HG02852 (cell line): ENCODE results near the gene H3-3A.

Source experiments
- ATAC-seq: cut with Tn5 transposase; IDR thresholded peaks from one replicate; pipeline ENCODE4 v1.9.1; 2021; ENCODE audit warnings: mild to moderate bottlenecking, moderate library complexity; ENCODE audit not compliant: unreplicated experiment

H3-3A gene

DNA sequence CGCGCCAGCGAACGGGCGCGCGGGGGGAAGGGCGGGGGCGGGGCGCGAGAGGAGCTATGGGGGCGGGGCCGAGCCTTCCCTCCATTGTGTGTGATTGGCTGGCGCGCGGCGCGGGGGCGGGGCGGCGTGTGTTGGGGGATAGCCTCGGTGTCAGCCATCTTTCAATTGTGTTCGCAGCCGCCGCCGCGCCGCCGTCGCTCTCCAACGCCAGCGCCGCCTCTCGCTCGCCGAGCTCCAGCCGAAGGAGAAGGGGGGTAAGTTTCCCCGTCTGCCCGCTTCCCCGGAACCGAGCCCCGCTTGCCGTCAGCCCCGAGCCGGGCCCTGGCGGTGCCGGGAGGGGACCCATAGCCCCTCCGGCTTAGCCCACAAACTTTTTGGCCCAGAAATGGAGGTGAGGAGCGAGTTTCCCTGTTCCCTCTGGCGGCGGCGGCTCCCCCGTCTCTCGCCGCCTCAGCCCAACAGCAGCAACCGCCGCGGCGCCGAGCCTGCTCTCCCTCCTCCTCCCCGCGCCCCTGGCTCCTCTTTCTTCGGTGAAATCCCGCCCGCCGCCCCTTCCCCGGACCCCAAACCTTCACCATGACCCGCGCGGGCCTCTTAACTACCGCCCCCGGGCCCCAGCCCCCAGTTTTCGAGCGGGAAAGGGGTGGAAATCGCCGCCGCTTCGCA, at the start of gene H3-3A:
TSS of gene H3-3A (plus strand) at position 159 of the 666 bp plus-strand sequence. CDS start 1,636 bp downstream, outside the sequence.
- ATAC-seq: peak; percentile 73

DNA sequence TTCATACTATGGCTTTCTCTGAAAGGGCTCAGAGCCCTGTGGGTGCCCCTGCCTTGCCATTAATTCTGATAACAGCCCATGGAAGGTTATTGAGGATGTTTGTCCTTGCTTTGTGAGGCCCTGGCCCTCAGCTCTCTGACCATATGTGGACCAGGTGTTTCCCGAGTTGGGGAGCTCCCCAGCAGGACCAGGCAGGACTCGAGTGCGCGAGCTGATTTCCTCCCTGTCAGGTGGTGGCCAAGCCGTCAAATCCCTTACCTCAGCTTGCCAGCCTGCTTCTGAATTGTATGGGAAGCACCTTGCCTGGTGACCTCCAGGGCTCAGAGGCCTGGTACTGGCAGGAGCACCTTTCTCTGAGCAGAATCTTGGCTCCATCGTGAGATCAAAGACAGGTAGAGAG, 45.4 kb upstream of the H3-3A start:
- no peak for ATAC-seq

DNA sequence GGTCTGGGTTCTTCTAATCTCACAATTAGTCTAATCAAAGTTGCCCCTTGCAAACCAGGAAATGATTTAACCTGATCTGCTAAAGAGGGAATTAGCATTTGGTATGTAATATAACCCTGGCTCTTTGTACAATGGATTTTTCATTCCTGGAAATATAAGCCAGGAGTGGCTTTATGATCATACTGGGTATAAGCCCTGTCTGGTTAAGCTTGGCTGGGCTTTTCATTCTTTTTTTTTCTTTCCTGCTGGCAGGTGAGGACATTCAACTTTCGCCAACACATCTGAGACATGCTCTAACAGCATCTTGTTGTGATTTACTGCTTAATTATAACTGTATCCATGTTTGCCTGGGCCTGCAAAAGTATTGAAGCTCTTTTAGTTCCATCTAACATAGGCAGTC, 42.9 kb upstream of the H3-3A start:
- ATAC-seq: no peak

DNA sequence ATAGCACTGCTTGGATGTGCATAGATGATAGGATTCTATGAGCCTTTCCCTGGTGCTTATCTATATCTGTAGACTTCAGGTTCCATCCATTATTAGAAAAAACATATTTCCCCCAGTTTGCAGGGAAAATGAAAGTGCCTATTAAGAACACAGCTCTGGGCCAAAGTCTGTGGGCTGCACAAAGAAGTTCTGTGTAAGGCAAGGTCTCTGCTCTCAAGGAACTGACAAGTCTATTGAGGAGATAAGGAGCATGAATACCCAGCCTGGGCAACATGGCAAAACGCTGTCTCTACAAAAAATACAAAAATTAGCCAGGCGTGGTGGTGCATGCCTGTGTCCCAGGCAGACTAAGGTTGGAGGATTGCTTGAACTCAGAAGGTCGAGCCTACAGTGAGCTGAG, 41.1 kb upstream of the H3-3A start:
- ATAC-seq: no peak

DNA sequence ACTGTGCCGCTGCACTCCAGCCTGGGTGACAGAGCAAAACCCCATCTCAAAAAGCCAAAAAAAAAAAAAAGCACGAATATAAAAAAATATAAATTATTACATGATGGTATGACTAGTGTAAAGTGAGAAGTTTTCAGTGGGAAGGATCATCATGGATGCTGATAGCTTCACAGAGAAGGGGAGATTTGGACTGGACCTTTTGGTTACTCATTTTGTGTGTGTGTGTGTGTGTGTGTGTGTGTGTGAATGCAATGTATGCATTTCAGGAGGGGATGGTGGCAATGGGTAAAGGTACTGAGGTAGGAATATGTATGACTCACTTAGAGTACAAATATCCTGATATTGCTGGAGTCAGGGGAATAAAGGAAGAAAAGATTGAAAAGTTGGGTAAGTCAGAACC, 40.7 kb upstream of the H3-3A start:
- ATAC-seq: no peak

DNA sequence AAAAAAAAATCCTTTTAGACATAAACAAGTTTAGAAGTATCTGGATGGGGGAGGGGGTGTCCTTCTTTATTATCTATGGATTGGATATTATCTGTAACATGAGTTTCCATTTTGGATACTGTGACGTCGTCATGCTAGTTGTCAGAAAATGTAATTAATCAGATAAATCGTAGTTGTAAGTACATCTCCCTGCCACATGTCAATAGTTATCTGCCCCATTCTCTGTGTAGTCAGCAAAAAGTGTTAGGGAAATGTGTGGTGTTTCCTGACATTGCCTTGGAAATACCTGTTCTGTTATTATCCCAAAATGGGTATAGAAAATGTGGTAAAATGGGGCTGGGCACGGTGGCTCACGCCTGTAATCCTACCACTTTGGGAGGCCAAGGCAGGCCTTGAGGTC, 38.8 kb upstream of the H3-3A start:
- ATAC-seq: no peak

DNA sequence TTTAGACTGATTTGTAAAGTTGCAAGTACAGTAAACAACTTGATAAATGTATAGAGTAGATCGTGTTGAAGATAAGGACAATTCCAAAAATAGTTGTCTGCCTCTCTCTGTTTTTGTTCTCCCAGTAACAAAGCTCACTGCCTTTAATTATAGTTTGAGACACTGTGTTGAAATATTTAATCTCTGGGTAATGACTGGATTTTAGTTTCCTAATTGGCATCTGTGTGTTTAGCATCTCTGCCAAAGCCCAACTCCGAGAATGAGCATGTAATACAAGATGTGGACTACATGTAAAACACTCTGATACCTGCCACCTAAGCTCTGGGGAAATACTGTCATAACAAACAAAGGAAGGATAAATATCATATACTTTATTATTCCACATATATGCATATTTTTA, 35.7 kb upstream of the H3-3A start:
- ATAC-seq: no peak

DNA sequence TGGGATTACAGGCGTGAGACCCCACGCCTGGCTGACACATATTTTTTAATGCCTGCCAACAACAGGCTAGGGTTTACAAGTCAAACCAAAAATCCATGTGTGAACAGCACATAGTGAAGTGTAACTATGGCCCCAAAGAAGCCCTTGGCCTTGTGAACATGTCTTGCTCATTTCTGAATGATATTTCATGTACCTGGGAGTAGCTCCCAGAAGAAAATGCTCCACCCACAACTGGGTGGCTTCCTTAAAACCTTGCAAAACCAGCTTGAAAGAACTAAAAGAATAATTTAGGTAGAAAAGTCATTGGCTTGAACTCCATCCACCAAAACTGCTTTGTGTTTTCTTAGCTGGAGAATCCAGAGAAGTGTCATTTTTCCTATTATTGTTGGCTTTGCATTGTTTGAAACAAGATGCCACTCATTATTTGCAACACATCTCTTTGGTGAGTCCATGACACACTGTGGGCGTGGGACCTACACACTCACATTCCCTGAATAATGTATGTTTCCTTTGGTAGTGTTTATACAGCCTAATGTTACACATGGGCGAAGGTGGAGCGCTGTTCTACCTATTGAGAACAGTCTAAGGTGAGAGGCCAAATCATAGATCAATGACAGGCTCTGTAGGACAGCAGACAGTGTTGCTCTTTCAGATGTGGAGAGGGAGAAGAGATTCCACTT, 34.8 kb upstream of the H3-3A start:
- ATAC-seq: no peak

DNA sequence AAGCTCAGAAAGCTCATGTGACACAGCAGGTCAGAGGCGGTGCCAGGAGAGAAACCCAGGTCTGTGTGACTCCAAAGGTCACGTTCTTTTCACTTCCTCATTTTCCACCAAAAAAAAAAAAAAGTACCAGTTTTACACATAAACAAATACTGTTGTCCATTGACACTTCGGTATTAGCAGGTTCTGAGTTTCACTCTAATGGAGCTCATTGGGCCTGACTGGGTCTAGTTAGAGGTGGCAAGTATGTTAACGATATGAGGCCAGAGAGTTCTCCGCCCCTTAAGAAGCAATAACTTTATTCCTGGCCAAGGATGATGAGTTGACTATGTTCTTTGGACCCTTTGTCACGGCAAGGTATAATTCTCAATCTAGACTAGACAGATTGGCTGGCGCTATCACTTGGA, 33.4 kb upstream of the H3-3A start:
- ATAC-seq: peak; percentile 84

DNA sequence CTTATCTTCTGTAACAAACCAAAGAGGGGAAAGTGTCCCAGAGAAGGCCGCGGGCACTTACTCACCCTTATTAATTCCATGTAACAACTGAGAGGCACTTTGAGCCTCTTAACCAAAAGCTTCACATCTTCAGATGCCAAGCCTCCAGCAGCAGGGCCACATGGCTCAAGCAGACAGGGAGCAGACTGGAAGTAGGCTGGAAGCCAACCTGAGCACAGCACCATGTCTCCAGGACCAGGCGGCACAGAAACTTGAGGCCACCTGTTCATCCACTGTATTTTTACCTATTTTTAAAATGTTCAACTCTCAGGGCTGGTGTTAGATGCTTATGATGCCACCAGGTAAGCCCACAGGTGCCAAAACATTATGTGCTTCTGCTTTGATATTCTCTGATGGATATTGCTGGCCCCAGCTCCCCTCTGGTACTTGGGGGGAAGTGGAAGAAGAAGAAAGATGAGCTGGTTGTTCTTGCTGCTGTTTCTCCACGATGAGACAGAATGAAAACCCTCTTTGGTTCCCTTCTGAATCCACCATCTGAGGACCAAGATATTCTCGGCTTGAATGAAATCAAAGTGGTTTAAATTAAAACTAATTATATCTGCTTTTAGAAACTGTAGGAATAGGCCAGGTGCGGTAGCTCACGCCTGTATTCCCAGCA, 32.8 kb upstream of the H3-3A start:
- ATAC-seq: no peak

DNA sequence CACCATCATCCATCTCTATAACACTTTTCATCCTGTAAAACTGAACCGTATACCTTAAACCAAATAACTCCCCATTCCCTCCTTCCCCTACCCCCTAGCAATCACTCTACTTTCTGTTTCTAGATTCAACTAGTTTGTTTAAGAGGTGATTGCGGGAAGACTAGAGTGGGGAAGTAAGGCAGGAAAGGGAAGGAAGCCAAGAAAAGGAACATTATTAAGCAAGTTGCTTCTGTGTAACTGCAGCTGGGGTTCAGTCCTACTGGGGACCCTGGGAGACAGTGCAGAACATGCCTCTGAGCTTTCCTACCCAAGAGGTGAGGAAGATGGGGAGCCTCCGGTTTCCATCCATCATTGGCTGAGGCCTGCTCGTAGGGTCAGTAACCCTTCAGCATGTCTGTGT, 28.9 kb upstream of the H3-3A start:
- ATAC-seq: no peak

DNA sequence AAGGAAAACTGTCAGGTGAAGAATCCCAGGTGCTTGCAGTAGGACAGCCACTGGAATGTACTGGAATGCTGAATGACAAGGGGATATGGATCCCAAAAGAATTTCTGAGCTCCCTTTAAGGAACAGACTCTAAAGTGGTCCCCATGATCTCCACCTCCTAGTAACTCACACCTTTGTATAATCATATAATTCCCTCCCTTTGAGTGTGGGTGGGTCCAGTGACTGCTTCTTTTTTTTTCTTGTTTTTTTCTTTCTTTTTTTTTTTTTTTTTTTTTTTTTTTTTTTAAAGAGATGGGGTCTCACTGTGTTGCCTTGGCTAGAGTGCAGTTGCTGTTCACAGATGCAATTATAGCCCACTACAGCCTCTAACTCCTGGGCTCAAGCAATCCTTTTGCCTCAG, 28.5 kb upstream of the H3-3A start:
- no peak for ATAC-seq

DNA sequence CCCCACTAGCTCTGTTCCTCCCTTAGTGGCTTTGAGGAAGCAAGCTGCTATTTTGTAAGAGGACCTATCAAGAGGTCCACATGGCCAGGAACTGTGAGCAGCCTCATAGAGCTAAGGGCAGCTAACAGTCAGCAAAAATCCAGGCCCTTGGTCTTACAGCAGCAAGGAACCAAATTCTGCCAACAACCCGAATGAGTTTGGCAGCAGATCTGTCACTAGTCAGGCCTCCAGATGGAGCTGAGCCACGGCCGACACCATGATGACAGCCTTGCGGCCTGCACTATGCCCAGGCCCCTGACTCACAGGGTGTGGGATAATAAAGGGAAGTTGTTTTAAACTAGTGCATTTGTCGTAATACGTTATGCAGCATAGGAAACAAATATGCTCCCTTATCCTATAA, 28.0 kb upstream of the H3-3A start:
- ATAC-seq: no peak

DNA sequence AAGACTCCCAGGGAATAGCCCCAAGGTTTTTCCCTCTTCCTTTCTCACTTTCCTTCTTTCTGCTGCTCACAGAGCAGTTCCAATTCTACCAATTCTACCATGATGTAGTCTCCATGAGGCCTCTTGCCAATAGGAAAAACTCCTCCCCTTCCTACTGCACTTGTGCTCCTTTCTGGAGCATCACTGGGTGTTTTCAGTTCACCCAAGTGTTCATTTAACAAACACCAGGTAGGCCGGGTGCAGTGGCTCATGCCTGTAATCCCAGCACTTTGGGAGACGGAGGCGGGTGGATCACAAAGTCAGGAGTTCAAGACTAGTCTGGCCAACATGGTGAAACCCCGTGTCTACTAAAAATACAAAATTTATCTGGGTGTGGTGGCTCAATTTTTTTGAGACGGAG, 26.6 kb upstream of the H3-3A start:
- ATAC-seq: no peak

DNA sequence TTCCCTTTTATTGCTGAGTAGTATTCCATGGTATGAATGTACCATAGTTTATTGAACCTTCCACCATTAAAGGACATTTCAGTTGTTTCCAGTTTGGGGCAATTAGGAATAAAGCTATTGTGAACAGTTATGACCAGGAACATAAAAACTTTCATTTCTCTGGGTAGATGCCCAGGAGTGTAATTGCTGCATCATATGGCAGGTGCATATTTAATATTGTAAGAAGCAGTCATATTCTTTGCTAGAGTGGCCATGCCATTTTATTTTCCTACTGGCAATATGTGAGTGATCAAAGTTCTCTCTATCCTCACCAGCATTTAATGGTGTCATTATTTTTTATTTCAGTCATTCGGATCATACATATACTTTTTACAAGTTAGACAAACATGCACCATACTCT, 23.9 kb upstream of the H3-3A start:
- no peak for ATAC-seq

DNA sequence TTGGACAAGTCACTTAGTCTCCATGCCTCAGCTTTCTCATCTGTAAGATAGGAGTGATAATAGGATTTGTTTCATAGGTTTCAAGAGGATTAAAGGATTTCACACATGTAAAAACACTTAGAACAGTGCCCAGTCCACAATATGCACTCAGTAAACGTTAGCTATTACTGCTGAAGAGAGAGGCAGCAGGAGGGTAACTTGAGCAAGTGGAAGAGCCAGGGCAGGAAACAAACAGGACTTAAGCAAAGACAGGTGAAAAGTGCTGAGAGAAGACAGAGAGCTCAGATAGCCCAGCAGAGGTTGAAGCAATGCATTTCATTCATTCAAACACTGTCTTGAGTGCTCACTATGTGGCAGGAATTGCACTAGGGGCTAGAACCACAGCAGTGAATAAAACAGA, 21.1 kb upstream of the H3-3A start:
- ATAC-seq: no peak

DNA sequence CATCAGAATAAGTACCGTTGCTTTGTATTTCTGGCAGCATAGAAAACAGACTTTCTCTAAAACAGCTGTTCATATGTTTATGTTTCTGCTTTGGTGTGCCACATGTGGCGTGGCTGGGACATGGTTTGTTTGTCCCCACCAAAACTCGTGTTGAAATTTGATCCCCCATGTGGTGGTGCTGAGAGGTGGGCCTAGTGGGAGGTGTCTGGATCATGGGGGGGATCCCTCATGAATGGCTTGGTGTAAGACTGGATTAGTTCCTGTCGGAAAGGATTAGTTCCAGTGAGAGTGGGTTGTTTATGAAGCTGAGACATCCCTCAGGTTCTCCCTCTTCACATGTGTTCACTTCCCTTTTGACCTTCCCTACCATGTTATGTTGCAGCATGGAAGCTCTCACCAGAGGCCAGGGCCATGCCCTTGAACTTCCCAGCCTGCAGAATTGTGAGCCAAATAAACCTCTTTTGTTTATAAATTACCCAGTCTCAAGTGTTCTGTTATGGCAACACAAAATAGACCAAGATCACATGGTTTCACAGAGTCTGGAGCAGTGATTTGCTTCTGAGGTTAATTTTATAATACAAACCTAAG, 17.9 kb upstream of the H3-3A start:
- ATAC-seq: no peak

DNA sequence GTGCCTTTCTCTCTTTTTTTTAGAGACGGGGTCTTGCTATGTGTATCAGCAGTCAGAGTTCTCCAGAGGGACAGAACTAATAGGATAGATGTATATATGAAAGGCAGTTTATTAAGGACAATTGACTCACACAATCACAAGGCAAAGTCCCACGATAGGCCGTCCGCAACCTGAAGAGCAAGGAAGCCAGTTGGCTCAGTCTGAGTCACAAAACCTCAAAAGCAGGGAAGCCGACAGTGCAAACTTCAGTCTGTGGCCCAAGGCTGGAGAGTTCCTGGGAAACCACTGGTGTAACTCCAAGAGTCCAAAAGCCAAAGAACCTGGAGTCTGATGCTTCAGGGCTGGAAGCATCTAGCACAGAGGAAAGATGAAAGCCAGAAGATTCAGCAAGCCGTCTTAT, 16.3 kb upstream of the H3-3A start:
- ATAC-seq: no peak

DNA sequence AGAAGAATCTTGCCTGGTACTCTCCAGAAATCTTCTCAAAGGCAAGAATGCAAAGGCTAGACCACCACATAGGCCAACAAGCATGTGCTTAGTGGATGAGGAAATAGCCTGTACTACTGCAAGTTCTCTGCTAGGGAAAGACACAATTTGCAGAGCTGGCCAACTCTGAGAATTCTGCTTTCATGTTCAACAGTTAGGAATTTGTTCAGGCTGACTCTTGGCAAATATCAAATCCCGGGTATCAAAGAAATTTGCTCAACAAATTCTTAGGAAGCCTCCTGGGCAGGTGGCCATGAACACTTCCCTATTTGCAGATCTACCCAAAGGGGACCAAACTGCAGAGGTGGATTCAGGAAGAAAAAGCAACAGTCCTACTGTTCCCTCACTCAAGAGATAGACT, 15.0 kb upstream of the H3-3A start:
- ATAC-seq: no peak

DNA sequence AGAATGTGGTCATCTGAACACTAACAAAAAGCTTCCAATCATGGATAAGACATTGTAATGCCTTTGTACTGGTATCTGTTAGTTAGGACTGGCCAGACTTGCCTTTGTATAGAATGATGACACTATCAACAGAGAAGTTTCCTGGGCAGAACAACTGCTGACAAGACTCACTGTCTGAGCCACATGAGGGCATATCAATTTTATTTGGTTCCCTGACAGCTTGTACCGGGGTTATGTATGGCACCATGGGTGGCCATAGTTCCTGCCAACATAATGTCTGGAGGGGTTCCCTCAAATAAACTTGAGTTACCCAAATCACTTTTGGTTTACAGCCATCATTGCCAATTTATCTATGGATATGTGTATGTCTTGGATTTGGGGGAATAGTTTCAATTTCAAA, 13.6 kb upstream of the H3-3A start:
- no peak for ATAC-seq

DNA sequence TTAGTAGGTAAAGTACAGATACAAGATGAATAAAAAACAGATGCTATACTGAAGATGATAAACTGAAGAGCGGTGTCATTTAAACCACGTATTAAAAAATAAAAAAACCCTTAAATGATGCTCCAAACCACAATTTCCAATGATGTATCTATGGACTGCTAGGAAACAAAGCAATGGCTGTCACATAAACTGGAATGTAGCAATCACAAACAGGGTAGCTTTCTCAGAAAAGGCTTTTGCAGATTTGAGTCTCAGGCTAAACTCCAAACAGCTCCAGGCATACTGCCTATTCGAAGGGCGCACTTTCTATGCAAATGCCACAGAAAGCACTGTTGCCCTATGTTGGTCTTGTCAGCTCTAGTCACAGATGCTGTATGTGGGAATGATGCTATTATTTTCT, 12.4 kb upstream of the H3-3A start:
- no peak for ATAC-seq

DNA sequence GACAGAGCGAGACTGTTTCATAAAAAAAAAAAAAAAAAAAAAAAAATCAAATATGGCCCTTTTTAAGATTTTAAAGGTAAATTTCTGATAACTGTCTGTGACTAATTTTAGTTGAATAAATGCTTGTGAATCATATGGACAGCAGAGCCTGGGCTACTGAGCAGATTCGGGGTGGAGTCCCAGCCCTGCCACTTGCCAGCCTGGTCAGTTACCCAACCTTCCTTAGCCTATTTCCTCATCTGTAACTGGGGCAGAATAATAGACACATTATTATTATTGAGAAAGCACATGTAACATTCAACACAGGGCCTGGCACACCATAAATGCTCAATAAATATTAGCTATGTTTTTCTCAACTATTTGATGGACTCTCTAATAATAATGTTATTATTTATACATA, 11.2 kb upstream of the H3-3A start:
- no peak for ATAC-seq
